ENCODE results near the gene SREBF1.
"Not testable (repeated sequence)": the region's sequence is repeated elsewhere in the genome, so short reads cannot be mapped to it uniquely, and the experiment has no call there.

SREBF1 gene

DNA sequence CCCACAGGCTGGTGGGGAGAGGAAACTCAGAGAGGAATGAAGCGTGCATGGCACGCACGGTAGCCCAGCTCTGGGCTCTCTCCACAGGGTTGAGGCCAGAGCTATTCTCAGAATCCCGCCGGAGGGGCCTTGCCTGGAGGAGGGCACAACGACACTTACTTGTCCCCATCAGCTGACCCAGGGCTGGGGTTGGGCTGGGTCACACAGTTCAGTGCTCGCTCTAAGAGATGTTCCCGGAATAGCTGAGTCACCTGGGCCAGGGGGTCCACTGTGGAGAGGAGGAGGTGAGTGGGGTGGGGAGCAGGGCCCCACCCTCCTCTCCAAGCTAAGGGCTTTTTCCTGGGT, 21.8 kb downstream of the SREBF1 start:
- no peaks in the 10 kb centered on the region for H3K27me3 Mint-ChIP-seq
- no peak overlapping the region for H3K4me3 Mint-ChIP-seq
- ATAC-seq (no peak), DNase-seq (no peak)
- peak overlapping the region in 1 of 2 donors; percentile 96 for H3K27ac Mint-ChIP-seq
- peaks cover 87% of the 10 kb centered on the region for H3K4me1 Mint-ChIP-seq
- H3K9me3 Mint-ChIP-seq, result no peaks in the 10 kb centered on the region

DNA sequence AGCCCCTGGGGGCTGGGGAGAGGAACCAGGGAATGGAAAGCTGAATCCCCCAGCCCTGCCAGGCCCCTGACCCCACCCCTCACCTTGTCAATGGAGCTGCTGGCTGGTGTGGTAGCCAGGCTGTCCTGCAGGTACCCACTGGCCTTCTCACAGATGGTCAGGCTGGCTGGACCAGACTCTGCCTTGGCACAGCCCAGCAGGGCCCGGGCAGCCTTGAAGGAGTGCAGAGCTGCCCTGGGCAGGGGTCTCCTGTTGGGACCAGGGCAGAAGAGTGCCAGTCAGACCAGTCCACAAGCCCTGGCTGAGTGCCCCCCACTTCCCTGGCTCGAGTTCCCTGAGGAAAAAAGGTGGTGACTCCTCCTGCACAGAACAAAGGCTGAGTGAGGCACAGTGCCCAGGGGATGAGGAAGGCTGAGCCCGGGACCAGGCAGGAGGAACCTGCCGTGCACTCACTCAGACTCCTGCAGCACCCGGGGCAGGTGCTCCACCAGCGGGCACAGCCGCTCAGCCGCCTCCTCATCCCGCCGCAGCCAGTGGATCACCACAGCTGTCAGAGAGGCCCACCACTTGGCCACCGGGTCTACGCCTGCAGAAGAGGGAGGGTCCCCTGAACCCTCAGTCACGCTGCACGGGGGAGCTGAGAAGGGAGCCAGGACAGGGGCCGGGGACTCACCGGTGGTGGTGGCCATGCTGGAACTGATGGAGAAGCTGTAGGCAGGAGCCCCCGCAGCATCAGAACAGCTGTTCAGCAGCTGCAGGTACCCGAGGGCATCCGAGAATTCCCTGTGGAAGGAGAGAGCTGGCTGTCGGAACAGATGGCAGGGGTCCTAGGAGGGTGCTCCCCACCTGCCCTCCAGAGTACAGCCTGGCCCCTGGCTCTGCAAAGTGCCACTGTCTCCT, 22.4 kb downstream of the SREBF1 start:
- ATAC-seq (no peak), DNase-seq (no peak)
- Mint-ChIP-seq H3K9me3 (no peaks in the 10 kb centered on the region), H3K27ac (peak overlapping the region in 1 of 2 donors; percentile 96), H3K4me1 (peaks cover 86% of the 10 kb centered on the region), H3K4me3 (no peak overlapping the region), H3K27me3 (no peaks in the 10 kb centered on the region)

DNA sequence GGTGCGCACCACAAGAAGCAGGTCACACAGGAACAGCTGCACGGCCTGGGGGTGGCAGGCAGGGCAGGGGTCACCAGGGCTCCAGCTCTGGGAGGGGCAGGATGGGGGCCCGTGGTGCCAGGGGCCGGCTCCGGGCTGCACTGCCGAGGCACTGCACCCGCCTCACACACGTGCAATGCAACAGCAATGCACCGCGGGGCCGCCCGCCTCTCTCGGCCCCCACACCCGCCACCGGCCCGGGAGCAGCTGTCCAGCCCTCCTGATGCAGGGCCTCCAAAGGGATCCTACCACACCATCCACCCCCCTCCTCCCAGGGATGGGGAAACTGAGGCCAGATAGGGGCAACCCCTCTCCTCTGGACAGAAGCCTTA, 23.1 kb downstream of the SREBF1 start:
- Mint-ChIP-seq H3K4me3 (no peak overlapping the region), H3K27me3 (no peaks in the 10 kb centered on the region), H3K27ac (peak overlapping the region in 1 of 2 donors; percentile 98), H3K9me3 (no peaks in the 10 kb centered on the region), H3K4me1 (peaks cover 86% of the 10 kb centered on the region)
- ATAC-seq (no peak), DNase-seq (no peak)

DNA sequence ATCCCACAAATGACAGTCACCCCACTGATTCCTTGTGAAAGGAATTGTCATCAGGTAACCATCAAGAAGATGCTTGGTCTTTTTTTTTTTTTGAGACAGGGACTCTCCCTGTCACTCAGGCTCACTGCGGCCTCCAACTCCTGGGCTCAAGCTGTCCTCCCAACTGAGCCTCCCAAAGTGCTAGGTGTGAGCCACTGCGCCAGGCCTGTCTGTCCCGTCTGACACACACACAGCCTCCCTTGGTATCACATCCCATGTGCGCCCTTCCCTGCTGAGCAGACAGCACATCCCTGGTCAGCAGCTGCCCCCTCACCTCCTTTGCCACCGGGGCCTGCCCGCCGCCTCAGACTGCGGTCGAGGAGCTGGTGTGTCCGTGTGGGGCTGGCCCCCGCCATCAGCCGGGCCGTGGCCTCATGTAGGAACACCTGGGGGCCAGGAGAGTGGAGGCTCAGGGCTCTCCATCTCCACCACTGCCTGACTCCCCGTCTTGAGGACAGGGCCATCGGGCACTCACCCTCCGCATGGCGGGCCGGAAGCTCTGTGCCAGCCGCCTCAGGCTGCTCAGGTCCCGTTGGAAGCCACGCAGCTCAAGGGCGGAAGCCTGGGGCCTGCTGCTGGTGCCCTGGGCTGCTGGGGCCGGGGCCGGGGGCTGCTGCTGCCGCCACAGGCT, 23.6 kb downstream of the SREBF1 start:
- Mint-ChIP-seq H3K27ac (peak overlapping the region in 1 of 2 donors; percentile 98), H3K4me3 (no peak overlapping the region), H3K27me3 (no peaks in the 10 kb centered on the region), H3K4me1 (peaks cover 86% of the 10 kb centered on the region), H3K9me3 (no peaks in the 10 kb centered on the region)
- no peak for ATAC-seq
- DNase-seq, result no peak

DNA sequence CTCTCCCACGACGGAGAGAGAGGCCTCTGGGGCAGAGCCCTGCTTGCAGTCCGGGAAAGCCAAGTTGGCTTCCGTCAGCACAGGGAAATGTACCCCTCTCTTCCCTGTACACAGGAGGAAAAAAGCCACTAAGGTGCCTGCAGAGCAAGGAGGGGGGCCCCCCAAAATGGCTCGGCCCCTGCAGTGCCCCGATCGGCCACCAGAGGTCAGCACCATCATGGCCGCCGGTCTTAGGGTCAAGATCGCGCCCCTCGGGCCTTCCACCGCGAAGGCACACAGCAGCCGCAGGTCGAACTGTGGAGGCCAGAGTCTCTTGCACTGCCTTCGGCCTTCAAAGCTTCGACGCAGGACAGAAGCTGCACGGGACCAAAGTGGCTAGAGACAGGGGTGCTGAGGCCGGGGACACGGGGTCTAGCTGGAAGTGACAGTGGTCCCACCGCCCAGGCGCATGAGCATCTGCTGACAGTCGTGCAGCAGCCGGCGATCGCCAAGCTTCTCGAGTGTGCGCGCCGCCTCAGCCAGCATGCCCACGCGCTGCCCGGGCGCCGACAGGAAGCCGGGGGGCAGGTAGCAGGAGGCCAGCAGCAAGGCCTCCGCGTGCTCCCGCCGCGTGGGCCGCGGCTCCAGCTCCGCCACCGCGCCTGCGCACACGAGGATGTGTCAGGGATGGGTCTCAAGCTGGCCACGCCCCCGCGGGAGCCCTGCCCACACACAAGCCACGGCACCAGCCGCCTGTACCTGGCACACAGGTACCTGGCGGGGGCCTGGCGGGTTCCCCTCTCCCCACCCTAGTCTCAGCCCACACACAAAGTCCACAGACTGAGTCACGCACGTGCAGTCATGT, 24.4 kb downstream of the SREBF1 start:
- Mint-ChIP-seq H3K27me3 (no peaks in the 10 kb centered on the region), H3K4me1 (peaks cover 88% of the 10 kb centered on the region), H3K4me3 (no peak overlapping the region), H3K27ac (peak overlapping the region in 1 of 2 donors; percentile 98), H3K9me3 (no peaks in the 10 kb centered on the region)
- ATAC-seq, result peak; percentile 19
- peak; percentile 66 to 74 for DNase-seq

DNA sequence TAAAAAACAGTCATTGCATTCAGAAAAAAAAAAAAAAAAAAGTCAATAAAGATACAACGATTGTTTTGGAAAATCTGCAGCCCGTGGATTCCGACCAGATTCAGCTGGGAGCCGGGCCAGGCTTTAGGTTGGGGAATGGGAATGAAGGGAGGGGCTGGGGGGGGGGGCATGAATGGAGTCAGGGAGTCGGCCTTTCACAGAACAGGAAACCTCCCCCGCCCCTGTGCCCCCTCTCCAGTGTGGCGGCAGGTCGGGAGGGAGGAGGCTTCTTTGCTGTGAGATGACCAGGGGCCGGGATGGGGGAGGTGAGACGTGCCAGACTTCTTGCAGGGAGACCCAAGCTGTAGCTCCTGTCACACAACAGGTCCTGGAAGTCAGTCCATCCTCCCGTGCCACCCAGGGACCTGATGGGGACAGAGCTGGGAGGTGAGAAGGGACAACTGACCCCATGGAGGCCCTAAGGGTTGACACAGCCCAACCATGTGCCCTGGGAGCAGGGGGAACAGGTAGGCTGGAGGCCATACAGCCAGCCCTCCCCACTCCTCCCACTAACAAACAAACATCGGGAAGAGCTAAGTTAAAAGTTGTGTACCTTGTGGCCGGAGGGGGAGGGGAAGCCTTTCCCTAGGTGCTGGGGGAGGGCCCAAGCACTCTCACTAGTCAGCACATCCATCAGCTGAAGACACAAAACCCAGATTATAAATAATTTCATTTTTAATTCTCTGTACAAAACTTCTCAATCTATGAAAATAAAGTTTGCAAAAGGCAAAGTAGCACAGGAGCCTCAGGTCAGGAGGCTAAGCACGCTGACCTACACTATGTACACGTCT, 25.2 kb downstream of the SREBF1 start:
- Mint-ChIP-seq H3K9me3 (no peaks in the 10 kb centered on the region), H3K4me3 (no peak overlapping the region), H3K27ac (peak overlapping the region in 1 of 2 donors; percentile 91), H3K27me3 (no peaks in the 10 kb centered on the region), H3K4me1 (peaks cover 85% of the 10 kb centered on the region)
- DNase-seq (no peak), ATAC-seq (no peak)

DNA sequence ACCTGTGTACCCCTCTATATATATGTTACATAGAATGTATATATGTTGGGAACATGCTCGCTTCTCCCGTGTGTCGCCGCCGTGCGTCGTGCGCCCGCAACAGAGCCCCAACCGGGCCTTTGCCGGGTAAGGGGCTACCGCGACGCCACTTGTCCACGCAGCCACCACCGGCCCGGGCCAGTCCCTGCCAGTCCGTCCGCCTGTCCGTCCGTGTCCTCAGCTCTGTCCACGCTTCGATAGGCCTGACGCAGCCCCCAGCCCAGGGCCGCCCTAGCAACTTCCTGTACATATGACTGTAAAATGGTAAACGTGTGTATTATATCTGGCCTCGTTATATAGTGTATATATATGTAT, 25.9 kb downstream of the SREBF1 start:
- no peak overlapping the region for H3K4me3 Mint-ChIP-seq
- peaks cover 78% of the 10 kb centered on the region for H3K4me1 Mint-ChIP-seq
- H3K9me3 Mint-ChIP-seq, result no peaks in the 10 kb centered on the region
- no peaks in the 10 kb centered on the region for H3K27me3 Mint-ChIP-seq
- H3K27ac Mint-ChIP-seq, result no peak overlapping the region
- DNase-seq (no peak), ATAC-seq (no peak)

DNA sequence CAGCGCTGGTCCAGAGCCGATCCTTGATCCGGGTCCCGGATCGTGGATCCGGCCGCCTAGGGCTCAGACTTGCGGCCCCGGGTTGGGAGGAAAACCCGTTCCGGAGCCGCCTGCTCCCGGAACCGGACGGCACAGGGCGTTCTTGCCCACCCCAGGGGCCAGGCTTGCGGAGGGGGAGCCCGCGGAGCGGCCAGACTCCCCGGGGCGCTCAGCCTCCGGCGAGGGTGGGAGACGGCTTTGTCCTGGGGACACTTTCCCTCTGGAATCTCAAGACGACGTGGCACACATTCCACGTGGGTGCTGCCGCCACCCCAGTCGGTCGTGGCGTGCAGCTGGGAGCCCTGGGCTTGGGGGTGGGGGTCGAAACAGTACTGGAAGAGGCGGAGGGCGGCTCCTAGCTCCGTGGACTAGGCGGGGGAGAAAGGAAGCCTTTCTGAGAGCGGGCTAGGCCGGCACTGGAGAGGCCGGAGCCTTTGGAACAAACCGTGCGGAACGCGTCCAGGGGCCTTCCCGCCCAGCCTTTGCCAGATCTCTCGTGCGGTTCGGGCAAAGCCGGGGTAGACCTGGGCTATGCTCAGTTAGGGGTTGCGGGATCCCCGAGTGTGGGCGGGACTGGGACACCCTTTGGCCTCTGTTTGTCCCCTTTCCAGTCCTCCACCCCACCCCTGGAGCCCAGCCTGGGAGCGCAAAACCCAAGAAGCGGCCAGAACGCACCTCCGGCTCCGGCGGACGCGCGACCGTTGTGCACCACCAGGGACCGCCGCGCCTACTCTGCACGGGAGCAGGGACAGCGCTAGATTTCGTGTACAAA, 26.5 kb downstream of the SREBF1 start:
- no peak for ATAC-seq
- Mint-ChIP-seq H3K4me3 (no peak overlapping the region), H3K9me3 (no peaks in the 10 kb centered on the region), H3K27ac (no peak overlapping the region), H3K4me1 (peaks cover 77% of the 10 kb centered on the region), H3K27me3 (no peaks in the 10 kb centered on the region)
- DNase-seq, result no peak

DNA sequence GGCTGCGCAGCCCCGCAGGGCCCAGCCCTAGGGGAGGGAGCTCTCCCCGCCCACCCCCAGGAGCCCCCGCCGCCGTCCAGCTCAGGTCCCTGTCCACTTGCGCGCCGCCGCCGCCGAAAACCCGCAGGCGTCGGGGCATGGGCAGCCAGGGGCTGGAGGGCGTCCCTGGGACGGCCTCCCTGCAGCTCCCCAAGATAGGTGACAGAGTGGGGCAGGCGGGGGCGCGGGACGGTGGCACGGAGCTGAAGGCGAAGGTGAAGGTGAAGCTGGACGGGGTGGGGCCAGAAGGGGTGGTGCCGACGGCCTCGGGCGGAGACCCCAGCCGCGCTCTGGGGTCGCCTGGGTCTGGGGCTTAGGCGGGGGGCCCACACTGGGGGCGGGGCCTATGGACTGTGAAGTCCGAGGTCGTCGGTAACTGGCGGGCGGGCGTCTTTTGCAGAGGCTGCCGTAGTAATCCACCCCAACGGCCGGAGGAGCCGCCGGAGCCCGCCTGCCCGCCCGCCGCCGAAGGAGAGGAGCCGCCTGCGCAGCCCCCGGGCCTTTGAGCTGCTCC, 27.2 kb downstream of the SREBF1 start:
- no peak overlapping the region for H3K27ac Mint-ChIP-seq
- ATAC-seq (peak; percentile 11), DNase-seq (no peak)
- no peaks in the 10 kb centered on the region for H3K27me3 Mint-ChIP-seq
- peaks cover 74% of the 10 kb centered on the region for H3K4me1 Mint-ChIP-seq
- H3K4me3 Mint-ChIP-seq, result peak overlapping the region in 1 of 2 donors; percentile 26
- no peaks in the 10 kb centered on the region for H3K9me3 Mint-ChIP-seq

DNA sequence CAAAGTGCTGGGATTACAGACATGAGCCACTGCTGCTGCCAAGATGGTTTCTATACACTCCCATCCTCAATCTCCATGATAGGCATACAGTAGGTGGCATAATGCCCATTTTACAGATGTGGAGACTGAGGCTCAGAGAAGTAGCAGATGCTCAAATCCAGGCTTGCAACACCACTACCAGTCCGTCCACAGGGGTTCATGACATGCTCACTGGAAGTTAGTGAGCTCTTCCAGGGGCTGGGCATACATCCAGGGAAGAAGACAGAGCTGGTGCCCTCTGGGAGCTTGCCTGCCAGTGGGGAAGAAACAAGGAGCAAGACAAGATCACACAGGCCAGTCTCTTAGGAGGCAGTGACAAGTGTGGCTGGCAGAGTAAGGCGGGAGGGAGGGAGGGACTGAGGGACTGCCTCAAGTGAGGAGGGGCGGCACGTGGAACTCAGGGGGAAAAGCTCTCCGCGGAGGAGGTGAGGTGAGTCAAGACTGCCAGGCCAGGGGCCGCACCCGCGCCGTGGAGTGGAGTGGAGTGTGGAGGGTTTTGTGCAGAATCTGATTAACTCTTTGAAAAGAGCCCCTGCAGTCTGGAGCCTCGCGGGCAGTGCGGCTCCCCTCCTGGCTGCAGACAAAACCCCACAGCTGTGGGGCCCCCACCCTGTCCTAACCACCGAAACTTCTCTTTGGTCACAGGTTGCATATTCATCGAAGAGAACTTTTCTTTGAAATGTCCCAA, 27.9 kb downstream of the SREBF1 start:
- Mint-ChIP-seq H3K27me3 (no peaks in the 10 kb centered on the region), H3K4me3 (peak overlapping the region; percentile 36 to 60), H3K9me3 (no peaks in the 10 kb centered on the region), H3K27ac (peak overlapping the region; percentile 25 to 84), H3K4me1 (peaks cover 67% of the 10 kb centered on the region)
- peak; percentile 51 to 61 for DNase-seq
- peak; percentile 75 for ATAC-seq

DNA sequence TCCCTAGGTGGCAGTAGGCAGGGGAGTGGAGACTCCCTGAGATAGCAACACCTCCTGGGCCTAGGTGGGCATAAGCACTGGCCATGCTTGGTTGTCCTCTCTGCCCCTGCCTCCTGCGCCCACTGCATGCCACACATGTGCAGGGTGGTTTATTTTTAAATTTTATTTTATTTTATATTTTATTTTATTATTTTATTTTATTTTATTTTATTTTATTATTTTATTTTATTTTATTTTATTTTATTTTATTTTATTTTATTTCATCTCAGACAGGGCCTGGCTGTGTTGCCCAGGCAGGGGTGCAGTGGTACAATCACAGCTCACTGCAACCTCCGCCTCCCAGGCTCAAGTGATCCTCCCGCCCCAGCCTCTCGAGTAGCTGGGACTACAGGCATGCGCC, 28.6 kb downstream of the SREBF1 start:
- not testable (repeated sequence) for H3K9me3 Mint-ChIP-seq, H3K4me3 Mint-ChIP-seq, ATAC-seq, DNase-seq, H3K27me3 Mint-ChIP-seq
- Mint-ChIP-seq H3K27ac (peak overlapping the region in 1 of 2 donors; percentile 84), H3K4me1 (peaks cover 64% of the 10 kb centered on the region)

DNA sequence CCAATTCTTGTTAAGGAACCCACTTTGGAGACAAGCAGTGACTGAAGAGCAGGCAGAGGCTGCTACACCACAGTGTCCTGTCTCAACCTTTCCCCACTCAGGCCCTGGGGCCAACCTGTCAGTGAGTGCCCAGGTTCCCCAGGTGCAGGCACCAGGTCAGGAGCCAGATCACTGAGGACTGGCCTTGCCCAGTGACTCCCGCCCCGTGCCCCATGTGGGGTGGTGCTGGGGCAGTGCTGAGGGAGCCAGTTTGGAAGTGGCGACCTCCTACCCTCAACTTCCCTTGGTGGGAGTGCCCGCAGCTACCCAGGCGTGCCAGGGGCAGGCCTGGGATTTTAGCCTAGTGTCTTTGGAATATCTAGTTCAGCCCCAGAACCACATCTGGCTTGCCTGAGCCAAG, 29.3 kb downstream of the SREBF1 start:
- Mint-ChIP-seq H3K27ac (peak overlapping the region in 1 of 2 donors; percentile 94), H3K27me3 (no peaks in the 10 kb centered on the region), H3K4me1 (peaks cover 56% of the 10 kb centered on the region), H3K9me3 (no peaks in the 10 kb centered on the region), H3K4me3 (no peak overlapping the region)
- DNase-seq, result no peak
- no peak for ATAC-seq

DNA sequence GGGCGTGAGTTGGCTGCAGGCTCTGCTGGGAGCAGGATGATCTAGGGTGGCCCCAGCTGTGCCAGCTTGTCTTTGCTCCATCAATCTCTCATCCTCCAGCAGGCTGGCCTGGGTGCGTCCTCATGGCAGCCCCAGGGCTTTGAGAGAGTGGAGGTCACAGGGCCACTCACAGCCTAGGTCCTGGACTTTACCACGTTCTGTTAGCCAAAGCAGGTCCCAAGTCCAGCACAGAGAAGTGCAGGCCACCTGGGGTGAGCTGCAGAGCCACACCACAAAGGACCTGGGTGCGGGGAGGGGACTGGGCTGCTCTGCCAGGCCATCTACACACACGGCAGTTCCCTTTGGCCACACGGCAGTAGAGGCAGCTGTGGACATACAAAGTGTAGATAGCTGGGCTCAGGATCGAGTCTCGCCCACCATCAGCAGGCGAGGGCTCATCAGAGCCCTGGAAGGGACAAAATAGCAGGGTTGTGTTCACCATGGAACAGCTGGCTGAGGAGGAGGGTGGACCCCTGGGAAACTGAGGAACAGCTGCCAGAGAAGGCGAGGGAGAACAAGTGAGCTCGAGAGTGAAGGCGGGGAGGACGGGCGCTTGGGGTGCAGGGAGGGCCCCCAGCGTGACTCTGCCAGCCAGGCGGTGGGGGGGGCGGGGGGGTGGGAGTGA, 30.0 kb downstream of the SREBF1 start:
- Mint-ChIP-seq H3K4me3 (no peak overlapping the region), H3K27ac (peak overlapping the region in 1 of 2 donors; percentile 86)
- ATAC-seq, result no peak

More for the DNA sequence above, 30.0 kb downstream of the SREBF1 start:
- no peaks in the 10 kb centered on the region for H3K9me3 Mint-ChIP-seq
- peaks cover 49% of the 10 kb centered on the region for H3K4me1 Mint-ChIP-seq
- no peaks in the 10 kb centered on the region for H3K27me3 Mint-ChIP-seq
- DNase-seq, result no peak

Measured in stimulated activated naive CD8-positive, alpha-beta T cell treated with anti-CD3 and anti-CD28 coated beads, Interleukin-15, amount 100 ng/mL, for 72 hours (primary cell).